ENCODE measurements around the gene PHF12. TPM values are rescaled to one million over a fixed set of nuclear protein-coding genes. Genes with fewer than 3 reads are reported as not detected.
"Not testable (repeated sequence)": the region's sequence is repeated elsewhere in the genome, so short reads cannot be mapped to it uniquely, and the experiment has no call there.

The PHF12 gene
- polyA plus RNA-seq, 1 donor, result 57.6 TPM

GRCh38 chr17:28935744-28936460 is 15.4 kb downstream of the PHF12 start:
- DNase-seq, result peak; percentile 44

DNA sequence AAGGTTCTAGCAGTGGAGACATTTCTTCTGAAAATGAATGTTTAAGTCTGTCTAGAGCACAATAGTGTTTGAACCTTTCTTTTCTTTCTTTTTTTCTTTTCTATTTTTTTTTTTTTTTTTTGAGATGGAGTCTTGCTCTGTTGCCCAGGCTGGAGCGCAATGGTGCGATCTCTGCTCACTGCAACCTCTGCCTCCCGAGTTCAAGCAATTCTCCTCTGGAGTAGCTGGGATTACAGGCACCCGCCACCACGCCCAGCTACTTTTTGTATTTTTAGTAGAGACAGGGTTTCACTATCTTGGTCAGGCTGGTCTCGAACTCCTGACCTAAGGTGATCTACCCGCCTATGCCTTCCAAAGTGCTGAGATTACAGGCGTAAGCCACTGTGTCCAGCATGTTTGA is 16.8 kb downstream of the PHF12 start:
- DNase-seq, result not testable (repeated sequence)

GRCh38 chr17:28929787-28930186 is 21.5 kb downstream of the PHF12 start:
- no peak for DNase-seq

GRCh38 chr17:28928061-28928460 is 23.3 kb downstream of the PHF12 start:
- DNase-seq, result no peak

DNA sequence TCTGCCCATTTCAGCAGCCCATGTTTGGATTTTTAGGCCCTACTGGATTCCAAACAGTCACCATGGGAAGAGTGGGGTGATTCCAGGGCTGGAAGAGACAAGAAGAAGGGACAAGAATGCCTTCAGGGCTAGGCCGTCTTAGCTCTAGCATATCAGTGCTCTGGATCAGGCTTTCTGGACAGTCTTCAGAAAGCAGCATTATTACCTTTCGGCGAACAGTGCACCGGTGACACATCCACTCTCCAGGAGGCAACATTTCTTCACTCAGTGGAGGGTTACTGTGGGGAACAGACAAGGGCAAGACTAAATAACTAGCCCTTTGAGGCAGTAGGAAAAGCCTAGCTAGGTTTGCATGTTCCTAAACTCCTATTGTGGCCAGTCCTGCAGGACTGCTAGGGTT is 24.5 kb downstream of the PHF12 start:
- no peak for DNase-seq

DNA sequence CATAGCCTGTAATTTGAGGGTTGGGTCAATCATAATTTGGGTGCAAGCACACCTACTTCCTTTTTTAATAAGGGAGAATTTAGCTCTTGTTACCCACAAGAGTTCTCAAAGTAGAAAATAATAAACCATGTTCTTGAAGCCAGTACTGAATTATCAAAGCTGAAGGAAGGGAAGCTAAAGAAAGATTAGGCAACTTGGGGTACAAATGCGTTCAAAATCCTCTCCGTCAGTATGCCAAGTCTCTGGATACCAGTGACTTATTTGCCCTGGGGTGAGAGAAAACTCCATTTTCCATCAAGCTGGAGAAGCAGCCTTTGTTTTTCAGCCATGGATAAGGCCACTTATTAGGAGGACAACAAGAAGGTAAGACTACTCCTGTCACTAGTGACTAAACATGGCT is 25.0 kb downstream of the PHF12 start:
- no peak for DNase-seq

GRCh38 chr17:28925912-28926365 is 25.4 kb downstream of the PHF12 start:
- no peak for DNase-seq

DNA sequence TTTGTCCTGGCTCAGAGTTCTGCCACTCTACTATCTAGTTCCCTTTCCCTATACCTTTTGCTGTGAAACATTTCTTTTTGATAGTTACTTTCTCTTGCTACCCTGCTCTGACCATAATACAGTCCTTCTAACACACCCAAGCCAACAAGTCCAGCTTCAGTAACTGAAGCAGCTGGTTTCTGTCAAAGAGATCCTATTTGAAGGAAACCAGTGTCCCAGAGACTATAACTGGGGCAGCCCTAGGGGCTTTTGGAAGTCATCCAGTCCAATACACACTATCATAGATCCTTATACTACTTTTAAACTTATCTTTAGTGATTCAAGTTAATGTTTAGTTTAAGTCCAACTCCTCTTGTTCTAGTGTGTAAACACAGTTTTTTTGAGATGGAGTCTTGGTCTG is 31.1 kb downstream of the PHF12 start:
- DNase-seq, result no peak

- no peak for DNase-seq
Observed at GRCh38 chr17:28918295-28918694, 33.0 kb downstream of the PHF12 start.

DNA sequence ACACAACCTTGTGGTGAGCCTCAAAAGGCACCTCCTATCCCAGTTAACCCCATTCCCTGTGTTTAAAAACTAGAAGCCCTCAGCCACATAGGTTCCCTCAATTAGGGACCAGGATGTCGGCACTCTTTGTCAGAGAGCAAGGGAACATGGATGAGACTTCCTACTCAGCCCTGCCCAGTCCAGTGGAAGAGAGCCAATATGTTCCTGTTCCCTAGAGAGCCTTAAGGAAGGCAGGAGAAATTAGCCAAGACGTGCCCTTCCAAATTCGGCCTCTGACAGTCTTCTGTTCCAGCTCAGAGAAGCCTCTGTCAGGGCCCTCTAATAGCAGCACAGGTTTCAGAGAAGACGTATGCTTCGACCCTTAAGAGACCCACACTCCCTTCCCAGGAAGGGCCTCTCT is 33.9 kb downstream of the PHF12 start:
- DNase-seq, result no peak

GRCh38 chr17:28917029-28917428 is 34.3 kb downstream of the PHF12 start:
- no peak for DNase-seq

GRCh38 chr17:28916302-28916934 is 34.9 kb downstream of the PHF12 start:
- no peak for DNase-seq

DNA sequence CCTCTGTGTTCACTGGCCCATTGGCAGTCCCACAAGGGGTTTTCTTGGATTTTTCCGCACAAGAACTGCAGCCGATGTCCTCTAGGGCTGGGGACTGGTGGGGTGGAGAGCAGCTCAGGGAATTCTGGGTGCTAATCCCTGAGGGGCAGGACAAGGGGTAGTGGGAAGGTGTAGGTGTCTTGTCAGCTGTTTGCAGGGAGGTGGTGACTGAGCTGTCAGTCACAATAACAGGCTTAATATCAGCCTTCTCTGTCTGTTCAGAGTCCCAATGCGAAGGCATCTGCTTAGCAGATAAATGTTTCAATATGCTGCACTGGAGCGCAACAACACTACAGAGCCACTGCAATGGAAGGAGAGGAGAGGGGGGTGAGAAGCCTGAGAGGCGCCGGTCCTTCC is 38.4 kb downstream of the PHF12 start:
- DNase-seq, result no peak

GRCh38 chr17:28912281-28912937 is 38.9 kb downstream of the PHF12 start:
- DNase-seq, result no peak

GRCh38 chr17:28911411-28912045 is 39.8 kb downstream of the PHF12 start:
- no peak for DNase-seq

GRCh38 chr17:28910534-28910933 is 40.8 kb downstream of the PHF12 start:
- DNase-seq, result no peak

GRCh38 chr17:28908640-28909167 is 42.6 kb downstream of the PHF12 start:
- no peak for DNase-seq

- DNase-seq, result no peak
Observed at GRCh38 chr17:28907709-28908475, 43.4 kb downstream of the PHF12 start.

GRCh38 chr17:28906706-28907438 is 44.4 kb downstream of the PHF12 start:
- DNase-seq, result no peak

DNA sequence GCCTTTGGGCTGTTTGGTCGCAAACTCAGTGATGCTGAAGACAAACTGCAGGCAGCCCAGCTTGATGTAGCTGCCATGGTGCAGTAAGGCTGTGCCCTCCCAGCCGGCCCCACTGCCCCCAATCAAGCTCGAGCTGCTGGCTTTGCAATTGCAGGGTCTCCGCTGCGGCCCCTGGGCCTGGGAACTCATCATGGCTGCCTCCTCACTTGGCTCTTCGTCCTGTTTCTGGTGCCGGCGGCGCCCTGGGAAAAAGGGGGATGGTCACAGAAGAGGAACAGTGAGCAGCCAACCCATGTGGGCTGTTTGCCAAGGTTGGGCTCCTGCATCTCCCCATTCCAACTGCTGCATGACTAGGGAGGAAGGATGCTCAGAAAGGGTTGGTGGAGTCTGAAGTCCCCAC is 45.0 kb downstream of the PHF12 start:
- DNase-seq, result no peak

GRCh38 chr17:28904800-28905199 is 46.5 kb downstream of the PHF12 start:
- no peak for DNase-seq

All from left kidney (tissue), 2 donors.